Hepatic stellate cell (primary cell): Measurements from ENCODE around the gene PRSS53.
"Not testable (repeated sequence)": the region's sequence is repeated elsewhere in the genome, so short reads cannot be mapped to it uniquely, and the experiment has no call there.

Source experiments
- DNase-seq: peaks from one replicate; pipeline ENCODE4 v3.0.0; 2011; ENCODE audit warnings: low spot score

Gene PRSS53

GRCh38 chr16:31117384-31118222 lies 28.9 kb upstream of the PRSS53 start, which contains the start of gene KAT8:
KAT8 (plus strand) TSS chr16:31117664; CDS start chr16:31117682, 18 bp downstream.
- DNase-seq, result peak; percentile 97

GRCh38 chr16:31114468-31114867 lies 25.7 kb upstream of the PRSS53 start:
- no peak for DNase-seq

GRCh38 chr16:31113121-31114120 lies 24.7 kb upstream of the PRSS53 start:
- no peak for DNase-seq

GRCh38 chr16:31112711-31113110 lies 24.0 kb upstream of the PRSS53 start:
- no peak for DNase-seq

GRCh38 chr16:31111881-31112466 lies 23.2 kb upstream of the PRSS53 start:
- DNase-seq, result no peak

GRCh38 chr16:31110106-31111034 lies 21.6 kb upstream of the PRSS53 start:
- DNase-seq, result no peak

- DNase-seq, result no peak
These were observed 20.9 kb upstream of the PRSS53 start for GRCh38 chr16:31109622-31110021.

GRCh38 chr16:31108794-31109558 lies 20.2 kb upstream of the PRSS53 start:
- DNase-seq, result no peak

- peak; percentile 89 for DNase-seq
These were observed 19.5 kb upstream of the PRSS53 start, which contains the start of gene BCKDK for GRCh38 chr16:31108035-31108793. BCKDK (plus strand) TSS chr16:31108386; CDS start chr16:31109224, 838 bp downstream.

- no peak for DNase-seq
These were observed 18.7 kb upstream of the PRSS53 start for GRCh38 chr16:31107465-31107867.

- DNase-seq, result no peak
These were observed 18.0 kb upstream of the PRSS53 start for GRCh38 chr16:31106509-31107464.

- DNase-seq, result peak; percentile 74
These were observed 17.0 kb upstream of the PRSS53 start for GRCh38 chr16:31105677-31106213.

GRCh38 chr16:31100876-31101641 lies 12.3 kb upstream of the PRSS53 start:
- DNase-seq, result not testable (repeated sequence)

GRCh38 chr16:31099860-31100638 lies 11.3 kb upstream of the PRSS53 start:
- no peak for DNase-seq

GRCh38 chr16:31094424-31095120 lies 5.8 kb upstream of the PRSS53 start, which contains the start of gene VKORC1:
VKORC1 (minus strand) TSS chr16:31094797; CDS start chr16:31094729, 68 bp downstream.
- peak; percentile 98 for DNase-seq

GRCh38 chr16:31094088-31094423 lies 5.3 kb upstream of the PRSS53 start:
- DNase-seq, result no peak
